ENCODE data around the gene PDZD11. TPM values are rescaled to one million over a fixed set of nuclear protein-coding genes. Genes with fewer than 3 reads are reported as not detected.

PDZD11 gene
- total RNA-seq, 1 experiment from 2014 or later, result 51.2 TPM

GRCh38 chrX:70293621-70294020 lies 3.9 kb upstream of the PDZD11 start:
- no peak for DNase-seq
- Histone ChIP-seq H4K20me1 (ENCODE audit: insufficient read depth) (no peaks in the 10 kb centered on the region), H3K79me2 (ENCODE audit: low read depth) (peaks cover 30% of the 10 kb centered on the region), H3K9me3 (ENCODE audit: insufficient read depth, low read depth) (no peaks in the 10 kb centered on the region), H3K27me3 (ENCODE audit: insufficient read depth, low read depth) (no peaks in the 10 kb centered on the region), H3K4me3 (no peak overlapping the region), H3F3A (ENCODE audit: insufficient read depth, low read depth) (no peaks in the 10 kb centered on the region), H3K36me3 (ENCODE audit: low read depth) (0 out of 2 replicates have a peak, but pooled peaks cover 4% of the 10 kb centered on the region), H3K27ac (no peak overlapping the region), H3K4me2 (no peak overlapping the region), H2AFZ (no peak overlapping the region), H3K4me1 (replicated peaks; ENCODE audit: insufficient read depth) (peaks cover 11% of the 10 kb centered on the region), H3K9me2 (ENCODE audit: insufficient read depth) (no peaks in the 10 kb centered on the region)
- BruUV-seq (replicated peaks), result no TSS peak
- TF ChIP-seq CTCF (conservative IDR thresholded peaks at IDR 0.05), result no peak
- TF ChIP-seq EZH2 (IDR thresholded peaks at IDR 0.05; ENCODE audit: low read depth), result no peak
- POLR2A ChIA-PET (ENCODE audit: unreplicated experiment), result no interaction called here
- intact Hi-C loops (cut with micrococcal nuclease; ENCODE audit: unreplicated experiment), result loop anchor here (10.0 kb wide), 1 partner anchor 101 kb away; no protein-coding TSS in a partner anchor
- CTCF ChIA-PET, result interaction anchor here (1.5 kb wide), 1 partner anchor 160 kb away, joined by 5 read pairs; the partner anchor contains the start of gene IGBP1

GRCh38 chrX:70292788-70293187 lies 3.1 kb upstream of the PDZD11 start:
- Histone ChIP-seq H3K27me3 (ENCODE audit: insufficient read depth, low read depth) (no peaks in the 10 kb centered on the region), H2AFZ (no peak overlapping the region), H3F3A (ENCODE audit: insufficient read depth, low read depth) (no peaks in the 10 kb centered on the region), H3K4me3 (no peak overlapping the region), H3K4me1 (replicated peaks; ENCODE audit: insufficient read depth) (peaks cover 11% of the 10 kb centered on the region), H3K9me3 (ENCODE audit: insufficient read depth, low read depth) (no peaks in the 10 kb centered on the region), H3K79me2 (ENCODE audit: low read depth) (peaks cover 30% of the 10 kb centered on the region), H3K27ac (no peak overlapping the region), H3K36me3 (ENCODE audit: low read depth) (0 out of 2 replicates have a peak, but pooled peaks cover 4% of the 10 kb centered on the region), H3K4me2 (no peak overlapping the region; the same call in 1 of the 2 replicates), H3K9me2 (ENCODE audit: insufficient read depth) (no peaks in the 10 kb centered on the region), H4K20me1 (ENCODE audit: insufficient read depth) (no peaks in the 10 kb centered on the region)
- DNase-seq, result no peak
- intact Hi-C loops (cut with micrococcal nuclease; ENCODE audit: unreplicated experiment), result loop anchor here (10.0 kb wide), 1 partner anchor 102 kb away; no protein-coding TSS in a partner anchor
- POLR2A ChIA-PET (ENCODE audit: unreplicated experiment), result interaction anchor here (0.6 kb wide), 1 partner anchor 160 kb away, joined by 5 read pairs; the partner anchor contains the start of gene IGBP1
- CTCF ChIA-PET, result no interaction called here
- TF ChIP-seq EZH2 (IDR thresholded peaks at IDR 0.05; ENCODE audit: low read depth) (no peak), CTCF (conservative IDR thresholded peaks at IDR 0.05) (no peak)
- BruUV-seq (replicated peaks), result no TSS peak

- intact Hi-C loops (cut with micrococcal nuclease; ENCODE audit: unreplicated experiment), result no loop called here
- no peaks in the 10 kb centered on the region for H3K9me2 ChIP-seq (ENCODE audit: insufficient read depth)
- H3K4me1 ChIP-seq (replicated peaks; ENCODE audit: insufficient read depth), result peaks cover 11% of the 10 kb centered on the region
- H3K36me3 ChIP-seq (ENCODE audit: low read depth), result no peaks in the 10 kb centered on the region
- no peaks in the 10 kb centered on the region for H4K20me1 ChIP-seq (ENCODE audit: insufficient read depth)
- H3K79me2 ChIP-seq (ENCODE audit: low read depth), result peaks cover 27% of the 10 kb centered on the region
- peak overlapping the region; percentile 97 for H2AFZ ChIP-seq
- POLR2A ChIA-PET (ENCODE audit: unreplicated experiment), result interaction anchor here (1.0 kb wide), 1 partner anchor 121 kb away, joined by 5 read pairs; no protein-coding TSS in a partner anchor
- DNase-seq, result no peak
- CTCF ChIA-PET, result interaction anchor here (1.0 kb wide), 1 partner anchor 156 kb away, joined by 7 read pairs; the partner anchor contains the start of gene IGBP1
- no peaks in the 10 kb centered on the region for H3K9me3 ChIP-seq (ENCODE audit: insufficient read depth, low read depth)
- TF ChIP-seq CTCF (conservative IDR thresholded peaks at IDR 0.05), result no peak
- TF ChIP-seq EZH2 (IDR thresholded peaks at IDR 0.05; ENCODE audit: low read depth), result no peak
- no peak overlapping the region for H3K27ac ChIP-seq
- TSS peak; percentile 57 for BruUV-seq (replicated peaks)
- peak overlapping the region; percentile 87 for H3K4me2 ChIP-seq
- peak overlapping the region; percentile 91 for H3K4me3 ChIP-seq
- no peaks in the 10 kb centered on the region for H3F3A ChIP-seq (ENCODE audit: insufficient read depth, low read depth)
- H3K27me3 ChIP-seq (ENCODE audit: insufficient read depth, low read depth), result no peaks in the 10 kb centered on the region
Measured at GRCh38 chrX:70289168-70289792, 447 bp downstream of the PDZD11 start.
